MCF 10A (cell line): Measurements from ENCODE around the gene TRAPPC12. TPM values are rescaled to one million over a fixed set of nuclear protein-coding genes. Genes with fewer than 3 reads are reported as not detected.
A peak's percentile ranks its signal among the peaks of the same experiment; 100 is the strongest.

ENCODE experiments used
- BruUV-seq: library from RNA; stranded (reverse); fragments of 400-500 nt; replicated peaks from 2 replicates; lab custom pipeline; 2021; lab: Mats Ljungman, UMichigan
- CTCF ChIA-PET: fragments of 300-600 bp; sonication (Branson Sonifier 250); formaldehyde crosslinking; extraction: SDS; loops from one replicate; lab custom pipeline; 2021; ENCODE audit warnings: antibody characterized with exemption, inconsistent platforms; lab: Yijun Ruan, JAX
- POLR2A ChIA-PET: fragments of 300-600, 350-650 bp; sonication (Branson Sonifier 250); formaldehyde crosslinking; extraction: SDS; loops from one replicate; lab custom pipeline; 2020; ENCODE audit warnings: antibody characterized with exemption, inconsistent platforms; lab: Yijun Ruan, JAX
- DNase-seq: peaks from one replicate; pipeline ENCODE4 v3.0.0-alpha.2; 2018; ENCODE audit not compliant: unreplicated experiment
- H3K27ac Mint-ChIP-seq: one replicate; pipeline ENCODE4 v1.8.0; 2022; ENCODE audit warnings: mild to moderate bottlenecking, low read depth, mixed read lengths; ENCODE audit not compliant: unreplicated experiment
- H3K27me3 Mint-ChIP-seq: one replicate; pipeline ENCODE4 v1.8.0; 2022; ENCODE audit warnings: mixed read lengths; ENCODE audit not compliant: insufficient read depth, unreplicated experiment
- H3K36me3 Mint-ChIP-seq: one replicate; pipeline ENCODE4 v1.8.0; 2022; ENCODE audit warnings: mild to moderate bottlenecking, moderate library complexity, mixed read lengths; ENCODE audit not compliant: insufficient read depth, unreplicated experiment
- H3K4me1 Mint-ChIP-seq: one replicate; pipeline ENCODE4 v1.8.0; 2022; ENCODE audit warnings: mixed read lengths; ENCODE audit not compliant: insufficient read depth, unreplicated experiment
- H3K4me3 Mint-ChIP-seq: one replicate; pipeline ENCODE4 v1.8.0; 2022; ENCODE audit warnings: mild to moderate bottlenecking, moderate library complexity, mixed read lengths; ENCODE audit not compliant: unreplicated experiment
- H3K9me3 Mint-ChIP-seq: one replicate; pipeline ENCODE4 v1.8.0; 2022; ENCODE audit warnings: mixed read lengths; ENCODE audit not compliant: unreplicated experiment
- intact Hi-C: fragments of 100-400 bp; cut with micrococcal nuclease; formaldehyde crosslinking; loops from 2 replicates; pipeline ENCODE4 v1.14.1; 2022
- total RNA-seq: library from RNA; stranded (reverse); gene quantifications from 2 replicates; pipeline ENCODE4 v1.2.3, GENCODE V29; 2022
- TF ChIP-seq, protein P1 (sequence below): fragments of 200-600 bp; IDR thresholded peaks from one replicate; pipeline ENCODE4 v1.8.0; 2022; ENCODE audit warnings: antibody characterized with exemption, mild to moderate bottlenecking; ENCODE audit not compliant: unreplicated experiment

TRAPPC12 gene
- total RNA-seq, 1 experiment from 2014 or later: 84.4 TPM

- TSS peak; percentile 45 for BruUV-seq
- CTCF ChIA-PET: interaction anchor here (0.6 kb wide), 1 partner anchor 52 kb away, joined by 4 read pairs; no protein-coding TSS in a partner anchor
Measured at GRCh38 chr2:3377279-3377611, 2.2 kb upstream of the TRAPPC12 start.

DNA sequence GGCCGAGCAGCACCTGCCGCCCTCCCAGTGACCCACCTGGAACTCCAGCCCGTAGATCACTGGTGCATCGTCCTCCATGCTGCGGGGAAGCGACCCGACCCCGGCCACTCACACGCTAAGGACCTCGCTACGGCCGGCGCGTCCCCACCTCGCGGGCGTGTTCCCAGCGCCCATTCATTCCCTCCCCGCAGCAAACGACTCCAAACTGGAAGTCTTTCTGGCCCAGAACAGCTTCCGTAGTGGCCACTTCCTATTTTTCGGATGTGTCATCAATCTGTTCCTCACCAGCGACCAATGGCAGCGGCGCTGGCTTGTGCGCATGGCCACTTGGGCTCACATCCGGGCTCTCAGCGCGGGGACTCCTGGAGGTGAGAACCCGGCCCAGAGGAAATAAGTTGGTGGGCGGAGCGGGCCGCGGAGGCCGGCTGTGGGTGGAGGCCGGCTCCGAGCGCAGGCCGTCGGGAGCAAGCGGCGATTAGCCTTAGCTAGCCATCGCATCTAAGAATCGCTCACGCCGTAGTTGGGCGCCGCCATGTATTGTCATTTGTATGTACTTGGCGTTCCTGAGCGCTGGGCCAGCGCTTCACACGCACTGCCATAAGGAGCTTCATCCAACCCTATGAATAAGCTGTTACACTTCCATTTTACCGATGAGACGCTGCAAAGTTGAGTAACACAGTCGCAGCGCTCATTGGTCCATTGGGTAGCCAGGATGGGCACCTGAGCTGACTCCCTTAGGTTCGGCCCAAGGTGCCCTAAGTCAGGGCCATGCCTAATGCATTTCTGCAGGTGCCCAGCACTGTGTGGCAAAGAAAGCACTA is 1.7 kb upstream of the TRAPPC12 start, which contains the start of gene EIPR1:
Gene EIPR1 (minus strand): TSS at position 207 of the 821 bp plus-strand sequence. CDS start 129 bp downstream, at position 78.
- intact Hi-C loops: no loop called here
- CTCF ChIA-PET: interaction anchor here (0.6 to 1.4 kb wide), 2 partner anchors 22 to 52 kb away, joined by 4 read pairs; no protein-coding TSS in a partner anchor
- H3K4me1 Mint-ChIP-seq: peaks cover 5% of the 10 kb centered on the region
- POLR2A ChIA-PET: interaction anchor here (0.7 to 2.4 kb wide), 14 partner anchors 8 to 1893 kb away, joined by 3 to 10 read pairs (median 4); partner anchors contain the start of genes ADI1 and RNASEH1
- BruUV-seq: no TSS peak
- H3K36me3 Mint-ChIP-seq: peaks cover 14% of the 10 kb centered on the region
- H3K27me3 Mint-ChIP-seq: no peaks in the 10 kb centered on the region
- H3K27ac Mint-ChIP-seq: peak within 1 kb of the TSS; percentile 93
- TF ChIP-seq, protein P1, sequence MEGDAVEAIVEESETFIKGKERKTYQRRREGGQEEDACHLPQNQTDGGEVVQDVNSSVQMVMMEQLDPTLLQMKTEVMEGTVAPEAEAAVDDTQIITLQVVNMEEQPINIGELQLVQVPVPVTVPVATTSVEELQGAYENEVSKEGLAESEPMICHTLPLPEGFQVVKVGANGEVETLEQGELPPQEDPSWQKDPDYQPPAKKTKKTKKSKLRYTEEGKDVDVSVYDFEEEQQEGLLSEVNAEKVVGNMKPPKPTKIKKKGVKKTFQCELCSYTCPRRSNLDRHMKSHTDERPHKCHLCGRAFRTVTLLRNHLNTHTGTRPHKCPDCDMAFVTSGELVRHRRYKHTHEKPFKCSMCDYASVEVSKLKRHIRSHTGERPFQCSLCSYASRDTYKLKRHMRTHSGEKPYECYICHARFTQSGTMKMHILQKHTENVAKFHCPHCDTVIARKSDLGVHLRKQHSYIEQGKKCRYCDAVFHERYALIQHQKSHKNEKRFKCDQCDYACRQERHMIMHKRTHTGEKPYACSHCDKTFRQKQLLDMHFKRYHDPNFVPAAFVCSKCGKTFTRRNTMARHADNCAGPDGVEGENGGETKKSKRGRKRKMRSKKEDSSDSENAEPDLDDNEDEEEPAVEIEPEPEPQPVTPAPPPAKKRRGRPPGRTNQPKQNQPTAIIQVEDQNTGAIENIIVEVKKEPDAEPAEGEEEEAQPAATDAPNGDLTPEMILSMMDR: no peak
- H3K9me3 Mint-ChIP-seq: no peaks in the 10 kb centered on the region
- H3K4me3 Mint-ChIP-seq: peak within 1 kb of the TSS; percentile 99
- peak; percentile 99 for DNase-seq

More at GRCh38 chr2:3377279-3377611, 2.2 kb upstream of the TRAPPC12 start:
- DNase-seq: peak; percentile 41
- TF ChIP-seq, protein P1: no peak
- peaks cover 11% of the 10 kb centered on the region for H3K36me3 Mint-ChIP-seq
- no peaks in the 10 kb centered on the region for H3K27me3 Mint-ChIP-seq
- intact Hi-C loops: no loop called here
- peak overlapping the region; percentile 99 for H3K4me3 Mint-ChIP-seq
- H3K27ac Mint-ChIP-seq: peak overlapping the region; percentile 93
- POLR2A ChIA-PET: interaction anchor here (0.9 to 2.4 kb wide), 10 partner anchors 9 to 244 kb away, joined by 3 to 10 read pairs (median 5); partner anchors contain the start of genes ADI1 and RNASEH1
- H3K4me1 Mint-ChIP-seq: peaks cover 5% of the 10 kb centered on the region
- H3K9me3 Mint-ChIP-seq: no peaks in the 10 kb centered on the region

GRCh38 chr2:3379339-3379646 is 201 bp upstream of the TRAPPC12 start:
- no peaks in the 10 kb centered on the region for H3K27me3 Mint-ChIP-seq
- no peaks in the 10 kb centered on the region for H3K9me3 Mint-ChIP-seq
- H3K4me1 Mint-ChIP-seq: peaks cover 5% of the 10 kb centered on the region
- H3K27ac Mint-ChIP-seq: peak overlapping the region; percentile 90
- peak overlapping the region; percentile 99 for H3K4me3 Mint-ChIP-seq
- CTCF ChIA-PET: interaction anchor here (0.7 to 1.4 kb wide), 3 partner anchors 9 to 45 kb away, joined by 3 to 5 read pairs (median 4); no protein-coding TSS in a partner anchor
- TF ChIP-seq, protein P1: no peak
- H3K36me3 Mint-ChIP-seq: peaks cover 27% of the 10 kb centered on the region
- POLR2A ChIA-PET: interaction anchor here (0.6 to 2.2 kb wide), 10 partner anchors 18 to 1671 kb away, joined by 3 to 10 read pairs (median 4); partner anchors contain the start of gene RNASEH1
- BruUV-seq: no TSS peak
- intact Hi-C loops: no loop called here
- no peak for DNase-seq

GRCh38 chr2:3386448-3386958 is 7.0 kb downstream of the TRAPPC12 start:
- CTCF ChIA-PET: interaction anchor here (0.6 to 2.7 kb wide), 3 partner anchors 11 to 265 kb away, joined by 3 to 11 read pairs (median 3); no protein-coding TSS in a partner anchor
- no peaks in the 10 kb centered on the region for H3K27me3 Mint-ChIP-seq
- H3K27ac Mint-ChIP-seq: no peak overlapping the region
- no peak overlapping the region for H3K4me3 Mint-ChIP-seq
- BruUV-seq: no TSS peak
- intact Hi-C loops: no loop called here
- peaks cover 42% of the 10 kb centered on the region for H3K36me3 Mint-ChIP-seq
- POLR2A ChIA-PET: interaction anchor here (1.3 to 2.2 kb wide), 3 partner anchors 9 to 73 kb away, joined by 3 to 5 read pairs (median 4); partner anchors contain the start of gene EIPR1
- H3K4me1 Mint-ChIP-seq: peaks cover 4% of the 10 kb centered on the region
- no peaks in the 10 kb centered on the region for H3K9me3 Mint-ChIP-seq
- TF ChIP-seq, protein P1: no peak
- no peak for DNase-seq
